Measurements from ENCODE around the gene FBXW11. TPM values are rescaled to one million over a fixed set of nuclear protein-coding genes. Genes with fewer than 3 reads are reported as not detected.

The FBXW11 gene
- polyA plus RNA-seq, 2 of the 4 experiments (the other 2 are of a cell fraction): 39.3 to 80.2 TPM

DNA sequence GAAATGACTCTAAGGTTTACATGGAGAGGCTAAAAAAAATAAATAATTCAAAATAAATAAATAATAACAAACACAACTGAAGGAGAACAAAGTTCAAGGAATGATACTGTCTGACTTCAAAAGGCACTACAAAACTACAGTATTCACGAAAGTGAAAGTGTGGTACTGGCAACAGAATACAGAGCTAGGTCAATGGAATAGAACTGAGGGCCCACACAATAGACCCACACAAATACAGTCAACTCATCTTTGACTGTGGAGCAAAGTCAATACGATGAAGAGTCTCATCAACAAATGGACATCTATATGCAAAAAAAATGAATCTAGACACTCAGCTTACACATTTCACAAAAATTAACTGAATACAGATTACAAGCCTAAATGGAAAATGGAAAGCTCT is 75.3 kb downstream of the FBXW11 start:
- no peak for DNase-seq (ENCODE audit: low read depth in 1 of 2, low spot score in 1 of 2)
- Histone ChIP-seq H3K9me3 (peaks cover 17% of the 10 kb centered on the region; the same call in 2 of the 3 replicates), H3K27ac (no peak overlapping the region), H3K4me1 (no peaks in the 10 kb centered on the region), H3K4me2 (no peak overlapping the region), H3K4me3 (no peak overlapping the region)
- 95% methylated on average over 2 of the region's 2 CpGs for WGBS (ENCODE audit: missing lambda C conversion rate)
- no peak for FAIRE-seq
- CTCF ChIA-PET: no interaction called here
- POLR2A ChIA-PET: no interaction called here
- no peak for TF ChIP-seq NR3C1 (IDR thresholded peaks at IDR 0.05)
- TF ChIP-seq, protein P1, sequence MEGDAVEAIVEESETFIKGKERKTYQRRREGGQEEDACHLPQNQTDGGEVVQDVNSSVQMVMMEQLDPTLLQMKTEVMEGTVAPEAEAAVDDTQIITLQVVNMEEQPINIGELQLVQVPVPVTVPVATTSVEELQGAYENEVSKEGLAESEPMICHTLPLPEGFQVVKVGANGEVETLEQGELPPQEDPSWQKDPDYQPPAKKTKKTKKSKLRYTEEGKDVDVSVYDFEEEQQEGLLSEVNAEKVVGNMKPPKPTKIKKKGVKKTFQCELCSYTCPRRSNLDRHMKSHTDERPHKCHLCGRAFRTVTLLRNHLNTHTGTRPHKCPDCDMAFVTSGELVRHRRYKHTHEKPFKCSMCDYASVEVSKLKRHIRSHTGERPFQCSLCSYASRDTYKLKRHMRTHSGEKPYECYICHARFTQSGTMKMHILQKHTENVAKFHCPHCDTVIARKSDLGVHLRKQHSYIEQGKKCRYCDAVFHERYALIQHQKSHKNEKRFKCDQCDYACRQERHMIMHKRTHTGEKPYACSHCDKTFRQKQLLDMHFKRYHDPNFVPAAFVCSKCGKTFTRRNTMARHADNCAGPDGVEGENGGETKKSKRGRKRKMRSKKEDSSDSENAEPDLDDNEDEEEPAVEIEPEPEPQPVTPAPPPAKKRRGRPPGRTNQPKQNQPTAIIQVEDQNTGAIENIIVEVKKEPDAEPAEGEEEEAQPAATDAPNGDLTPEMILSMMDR (IDR thresholded peaks at IDR 0.05): no peak
- TF ChIP-seq RCOR1 (IDR thresholded peaks at IDR 0.05; ENCODE audit: low read depth, low read length): no peak
- no peak for TF ChIP-seq MAFK (IDR thresholded peaks at IDR 0.05; ENCODE audit: partially characterized antibody)
- TF ChIP-seq ZC3H11A (IDR thresholded peaks at IDR 0.05): no peak
- TF ChIP-seq SREBF2 (IDR thresholded peaks at IDR 0.05): no peak
- TF ChIP-seq, protein P2, sequence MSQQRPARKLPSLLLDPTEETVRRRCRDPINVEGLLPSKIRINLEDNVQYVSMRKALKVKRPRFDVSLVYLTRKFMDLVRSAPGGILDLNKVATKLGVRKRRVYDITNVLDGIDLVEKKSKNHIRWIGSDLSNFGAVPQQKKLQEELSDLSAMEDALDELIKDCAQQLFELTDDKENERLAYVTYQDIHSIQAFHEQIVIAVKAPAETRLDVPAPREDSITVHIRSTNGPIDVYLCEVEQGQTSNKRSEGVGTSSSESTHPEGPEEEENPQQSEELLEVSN (IDR thresholded peaks at IDR 0.05; ENCODE audit: borderline replicate concordance, low read depth): no peak
- TF ChIP-seq CBX8 (IDR thresholded peaks at IDR 0.05): no peak
- TF ChIP-seq JUN (IDR thresholded peaks at IDR 0.05): no peak
- TF ChIP-seq, protein P3, sequence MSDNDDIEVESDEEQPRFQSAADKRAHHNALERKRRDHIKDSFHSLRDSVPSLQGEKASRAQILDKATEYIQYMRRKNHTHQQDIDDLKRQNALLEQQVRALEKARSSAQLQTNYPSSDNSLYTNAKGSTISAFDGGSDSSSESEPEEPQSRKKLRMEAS (IDR thresholded peaks at IDR 0.05): no peak
- TF ChIP-seq ZNF302 (CRISPR knock-in tag; IDR thresholded peaks at IDR 0.05): no peak
- no peak for TF ChIP-seq HOXB5 (CRISPR knock-in tag; IDR thresholded peaks at IDR 0.05)
- no peak for TF ChIP-seq TP53 (CRISPR knock-in tag; IDR thresholded peaks at IDR 0.05)
- TF ChIP-seq, protein P4, sequence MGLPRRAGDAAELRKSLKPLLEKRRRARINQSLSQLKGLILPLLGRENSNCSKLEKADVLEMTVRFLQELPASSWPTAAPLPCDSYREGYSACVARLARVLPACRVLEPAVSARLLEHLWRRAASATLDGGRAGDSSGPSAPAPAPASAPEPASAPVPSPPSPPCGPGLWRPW (IDR thresholded peaks at IDR 0.05): no peak
- no peak for TF ChIP-seq CHD4 (IDR thresholded peaks at IDR 0.05; ENCODE audit: borderline replicate concordance)
- no peak for TF ChIP-seq HOXA7 (CRISPR knock-in tag; IDR thresholded peaks at IDR 0.05)
- no peak for ATAC-seq

DNA sequence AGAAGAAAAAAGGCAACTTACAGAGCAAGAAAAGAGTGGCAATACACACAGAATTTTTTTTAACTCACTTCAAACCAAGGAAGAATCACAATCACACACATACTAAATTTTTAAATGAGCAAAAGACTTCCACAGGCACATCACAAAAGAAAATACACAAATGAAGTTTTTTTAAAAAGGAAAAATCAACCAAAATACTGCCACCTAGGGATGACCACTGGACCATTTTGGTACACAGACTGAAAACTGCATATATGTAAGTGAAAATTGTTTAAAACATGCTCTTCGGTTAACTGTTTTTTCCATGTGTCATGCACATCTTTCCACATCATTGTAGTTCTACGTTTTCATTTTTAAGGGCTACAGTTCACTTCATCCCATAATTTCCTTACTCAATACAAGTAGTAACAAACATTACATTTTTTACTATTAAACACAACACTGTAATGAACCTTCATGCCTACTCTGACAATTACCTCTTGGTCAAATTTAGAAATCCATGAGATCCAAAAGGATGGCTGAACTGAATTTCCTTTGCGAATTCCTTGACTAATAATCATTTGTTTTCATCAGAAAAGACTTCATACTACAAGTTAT is 79.0 kb downstream of the FBXW11 start:
- Histone ChIP-seq H3K4me2 (no peak overlapping the region), H3K4me3 (no peak overlapping the region), H3K4me1 (no peaks in the 10 kb centered on the region), H3K27ac (no peak overlapping the region), H3K9me3 (peaks cover 8% of the 10 kb centered on the region; the same call in 1 of the 3 replicates)
- FAIRE-seq (peak; percentile 23), ATAC-seq (no peak), DNase-seq (ENCODE audit: low read depth in 1 of 2, low spot score in 1 of 2) (no peak)
- ChIA-PET CTCF (no interaction called here), POLR2A (no interaction called here)
- 61% methylated on average over 3 of the region's 3 CpGs for WGBS (ENCODE audit: missing lambda C conversion rate)
- TF ChIP-seq, protein P1 (IDR thresholded peaks at IDR 0.05): peak; percentile 63
- TF ChIP-seq CBX8 (IDR thresholded peaks at IDR 0.05): no peak

DNA sequence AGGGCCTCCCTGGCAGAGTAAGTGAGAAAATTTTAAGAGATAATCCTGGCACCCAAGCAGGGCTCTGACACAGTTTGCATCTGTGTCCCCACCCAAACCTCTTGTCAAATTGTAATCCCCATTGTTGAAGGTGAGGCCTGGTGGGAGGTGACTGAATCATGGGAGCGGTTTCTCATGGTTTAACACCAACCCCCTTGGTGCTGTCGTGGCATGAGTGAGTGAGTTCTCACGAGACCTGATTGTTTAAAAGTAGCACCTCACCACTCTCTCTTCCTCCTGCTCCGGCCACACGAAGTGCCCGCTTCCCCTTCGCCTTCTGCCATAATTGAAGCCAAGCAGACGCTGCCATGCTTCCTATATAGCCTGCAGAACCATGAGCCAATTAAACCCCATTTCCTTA is 80.1 kb downstream of the FBXW11 start:
- no peaks in the 10 kb centered on the region for H3K4me1 ChIP-seq
- DNase-seq (ENCODE audit: low read depth in 1 of 2, low spot score in 1 of 2) (no peak), FAIRE-seq (no peak), ATAC-seq (no peak)
- CTCF ChIA-PET: no interaction called here
- H3K4me2 ChIP-seq: no peak overlapping the region
- POLR2A ChIA-PET: no interaction called here
- 94% methylated on average over 8 of the region's 8 CpGs for WGBS (ENCODE audit: missing lambda C conversion rate)
- no peak overlapping the region for H3K4me3 ChIP-seq
- no peak overlapping the region for H3K27ac ChIP-seq
- H3K9me3 ChIP-seq: peaks cover 3% of the 10 kb centered on the region; the same call in 1 of the 3 replicates
- TF ChIP-seq, protein P1 (IDR thresholded peaks at IDR 0.05): no peak
- TF ChIP-seq HEYL (CRISPR knock-in tag; IDR thresholded peaks at IDR 0.05) (no peak), ESRRA (IDR thresholded peaks at IDR 0.05; ENCODE audit: borderline replicate concordance, low read length) (no peak), CHD2 (IDR thresholded peaks at IDR 0.05; ENCODE audit: low read length, partially characterized antibody) (no peak), FOSL2 (IDR thresholded peaks at IDR 0.05) (no peak), FOSL2 (CRISPR knock-in tag; IDR thresholded peaks at IDR 0.05) (no peak)
- TF ChIP-seq, protein P5, sequence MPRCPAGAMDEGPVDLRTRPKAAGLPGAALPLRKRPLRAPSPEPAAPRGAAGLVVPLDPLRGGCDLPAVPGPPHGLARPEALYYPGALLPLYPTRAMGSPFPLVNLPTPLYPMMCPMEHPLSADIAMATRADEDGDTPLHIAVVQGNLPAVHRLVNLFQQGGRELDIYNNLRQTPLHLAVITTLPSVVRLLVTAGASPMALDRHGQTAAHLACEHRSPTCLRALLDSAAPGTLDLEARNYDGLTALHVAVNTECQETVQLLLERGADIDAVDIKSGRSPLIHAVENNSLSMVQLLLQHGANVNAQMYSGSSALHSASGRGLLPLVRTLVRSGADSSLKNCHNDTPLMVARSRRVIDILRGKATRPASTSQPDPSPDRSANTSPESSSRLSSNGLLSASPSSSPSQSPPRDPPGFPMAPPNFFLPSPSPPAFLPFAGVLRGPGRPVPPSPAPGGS (IDR thresholded peaks at IDR 0.05): no peak
